ENCODE data around the gene C10orf120. TPM values are rescaled to one million over a fixed set of nuclear protein-coding genes. Genes with fewer than 3 reads are reported as not detected.

The C10orf120 gene
- total and polyA plus RNA-seq, 4 donors: not detected

- no peaks in the 10 kb centered on the region for H3K27me3 ChIP-seq (ENCODE audit: control insufficient read depth in 1 of 2, insufficient read depth in 2 of 2, low read length in 1 of 2)
- 84 to 89% methylated on average over 9 of the region's 9 CpGs for WGBS, 2 donors
- no peaks in the 10 kb centered on the region for H3K4me1 ChIP-seq (ENCODE audit: control insufficient read depth in 1 of 2, insufficient read depth in 2 of 2, low read length in 2 of 2)
- no peaks in the 10 kb centered on the region for H3K36me3 ChIP-seq (ENCODE audit: control insufficient read depth in 1 of 2, insufficient read depth in 2 of 2, low read length in 1 of 2)
- no peak overlapping the region for H3K27ac ChIP-seq (ENCODE audit: low read depth in 1 of 2, low read length in 2 of 2)
- intact Hi-C loops (cut with DNase I): no loop called here
- no peaks in the 10 kb centered on the region for H3K9me3 ChIP-seq (ENCODE audit: control insufficient read depth, low read length)
- DNase-seq (no peak), ATAC-seq (ENCODE audit: low FRiP score) (no peak)
- no peak overlapping the region for H3K4me3 ChIP-seq (ENCODE audit: low read length in 2 of 2)
These were observed 29.5 kb upstream of the C10orf120 start for GRCh38 chr10:122729126-122729525.

GRCh38 chr10:122727426-122727825 is 27.8 kb upstream of the C10orf120 start:
- DNase-seq (no peak), ATAC-seq (ENCODE audit: low FRiP score) (no peak)
- Histone ChIP-seq H3K27ac (ENCODE audit: low read depth in 1 of 2, low read length in 2 of 2) (no peak overlapping the region), H3K27me3 (ENCODE audit: control insufficient read depth in 1 of 2, insufficient read depth in 2 of 2, low read length in 1 of 2) (no peaks in the 10 kb centered on the region), H3K4me3 (ENCODE audit: low read length in 2 of 2) (no peak overlapping the region), H3K36me3 (ENCODE audit: control insufficient read depth in 1 of 2, insufficient read depth in 2 of 2, low read length in 1 of 2) (no peaks in the 10 kb centered on the region), H3K9me3 (ENCODE audit: control insufficient read depth, low read length) (no peaks in the 10 kb centered on the region), H3K4me1 (ENCODE audit: control insufficient read depth in 1 of 2, insufficient read depth in 2 of 2, low read length in 2 of 2) (no peaks in the 10 kb centered on the region)
- intact Hi-C loops (cut with DNase I): no loop called here
- 69 to 72% methylated on average over 5 of the region's 5 CpGs for WGBS, 2 donors

GRCh38 chr10:122725768-122726167 is 26.1 kb upstream of the C10orf120 start:
- intact Hi-C loops (cut with DNase I): no loop called here
- ATAC-seq (ENCODE audit: low FRiP score): no peak

GRCh38 chr10:122725006-122725405 is 25.4 kb upstream of the C10orf120 start:
- ATAC-seq (ENCODE audit: low FRiP score) (no peak), DNase-seq (no peak)
- Histone ChIP-seq H3K27ac (ENCODE audit: low read depth in 1 of 2, low read length in 2 of 2) (no peak overlapping the region), H3K4me3 (ENCODE audit: low read length in 2 of 2) (no peak overlapping the region), H3K36me3 (ENCODE audit: control insufficient read depth in 1 of 2, insufficient read depth in 2 of 2, low read length in 1 of 2) (no peaks in the 10 kb centered on the region), H3K4me1 (ENCODE audit: control insufficient read depth in 1 of 2, insufficient read depth in 2 of 2, low read length in 2 of 2) (no peaks in the 10 kb centered on the region), H3K27me3 (ENCODE audit: control insufficient read depth in 1 of 2, insufficient read depth in 2 of 2, low read length in 1 of 2) (no peaks in the 10 kb centered on the region), H3K9me3 (ENCODE audit: control insufficient read depth, low read length) (no peaks in the 10 kb centered on the region)
- WGBS, 2 donors: 93 to 100% methylated on average over 1 of the region's 1 CpG
- intact Hi-C loops (cut with DNase I): no loop called here

More at GRCh38 chr10:122725768-122726167, 26.1 kb upstream of the C10orf120 start:
- no peaks in the 10 kb centered on the region for H3K36me3 ChIP-seq (ENCODE audit: control insufficient read depth in 1 of 2, insufficient read depth in 2 of 2, low read length in 1 of 2)
- H3K4me1 ChIP-seq (ENCODE audit: control insufficient read depth in 1 of 2, insufficient read depth in 2 of 2, low read length in 2 of 2): no peaks in the 10 kb centered on the region
- H3K9me3 ChIP-seq (ENCODE audit: control insufficient read depth, low read length): no peaks in the 10 kb centered on the region
- H3K27ac ChIP-seq (ENCODE audit: low read depth in 1 of 2, low read length in 2 of 2): no peak overlapping the region
- H3K27me3 ChIP-seq (ENCODE audit: control insufficient read depth in 1 of 2, insufficient read depth in 2 of 2, low read length in 1 of 2): no peaks in the 10 kb centered on the region
- H3K4me3 ChIP-seq (ENCODE audit: low read length in 2 of 2): no peak overlapping the region
- 72 to 81% methylated on average over 5 of the region's 5 CpGs for WGBS, 2 donors
- no peak for DNase-seq

- no peaks in the 10 kb centered on the region for H3K36me3 ChIP-seq (ENCODE audit: control insufficient read depth in 1 of 2, insufficient read depth in 2 of 2, low read length in 1 of 2)
- H3K4me1 ChIP-seq (ENCODE audit: control insufficient read depth in 1 of 2, insufficient read depth in 2 of 2, low read length in 2 of 2): no peaks in the 10 kb centered on the region
- ATAC-seq (ENCODE audit: low FRiP score) (no peak), DNase-seq (no peak)
- 85 to 91% methylated on average over 3 of the region's 3 CpGs for WGBS, 2 donors
- no peak overlapping the region for H3K4me3 ChIP-seq (ENCODE audit: low read length in 2 of 2)
- no peak overlapping the region for H3K27ac ChIP-seq (ENCODE audit: low read depth in 1 of 2, low read length in 2 of 2)
- intact Hi-C loops (cut with DNase I): no loop called here
- H3K9me3 ChIP-seq (ENCODE audit: control insufficient read depth, low read length): no peaks in the 10 kb centered on the region
- H3K27me3 ChIP-seq (ENCODE audit: control insufficient read depth in 1 of 2, insufficient read depth in 2 of 2, low read length in 1 of 2): no peaks in the 10 kb centered on the region
These were observed 21.5 kb upstream of the C10orf120 start for GRCh38 chr10:122721111-122721510.

- Histone ChIP-seq H3K27ac (ENCODE audit: low read depth in 1 of 2, low read length in 2 of 2) (no peak overlapping the region), H3K36me3 (ENCODE audit: control insufficient read depth in 1 of 2, insufficient read depth in 2 of 2, low read length in 1 of 2) (no peaks in the 10 kb centered on the region), H3K9me3 (ENCODE audit: control insufficient read depth, low read length) (no peaks in the 10 kb centered on the region), H3K4me1 (ENCODE audit: control insufficient read depth in 1 of 2, insufficient read depth in 2 of 2, low read length in 2 of 2) (no peaks in the 10 kb centered on the region), H3K27me3 (ENCODE audit: control insufficient read depth in 1 of 2, insufficient read depth in 2 of 2, low read length in 1 of 2) (no peaks in the 10 kb centered on the region), H3K4me3 (ENCODE audit: low read length in 2 of 2) (no peak overlapping the region)
- 77 to 82% methylated on average over 2 of the region's 2 CpGs for WGBS, 2 donors
- ATAC-seq (ENCODE audit: low FRiP score) (no peak), DNase-seq (no peak)
- intact Hi-C loops (cut with DNase I): no loop called here
These were observed 16.4 kb upstream of the C10orf120 start for GRCh38 chr10:122716025-122716424.

GRCh38 chr10:122715576-122715975 is 15.9 kb upstream of the C10orf120 start:
- DNase-seq (no peak), ATAC-seq (ENCODE audit: low FRiP score) (no peak)
- no peak overlapping the region for H3K4me3 ChIP-seq (ENCODE audit: low read length in 2 of 2)
- no peaks in the 10 kb centered on the region for H3K27me3 ChIP-seq (ENCODE audit: control insufficient read depth in 1 of 2, insufficient read depth in 2 of 2, low read length in 1 of 2)
- intact Hi-C loops (cut with DNase I): no loop called here
- H3K36me3 ChIP-seq (ENCODE audit: control insufficient read depth in 1 of 2, insufficient read depth in 2 of 2, low read length in 1 of 2): no peaks in the 10 kb centered on the region
- H3K4me1 ChIP-seq (ENCODE audit: control insufficient read depth in 1 of 2, insufficient read depth in 2 of 2, low read length in 2 of 2): no peaks in the 10 kb centered on the region
- 70 to 71% methylated on average over 9 of the region's 9 CpGs for WGBS, 2 donors
- no peaks in the 10 kb centered on the region for H3K9me3 ChIP-seq (ENCODE audit: control insufficient read depth, low read length)
- no peak overlapping the region for H3K27ac ChIP-seq (ENCODE audit: low read depth in 1 of 2, low read length in 2 of 2)

- intact Hi-C loops (cut with DNase I): no loop called here
- H3K36me3 ChIP-seq (ENCODE audit: control insufficient read depth in 1 of 2, insufficient read depth in 2 of 2, low read length in 1 of 2): no peaks in the 10 kb centered on the region
- no peaks in the 10 kb centered on the region for H3K4me1 ChIP-seq (ENCODE audit: control insufficient read depth in 1 of 2, insufficient read depth in 2 of 2, low read length in 2 of 2)
- H3K4me3 ChIP-seq (ENCODE audit: low read length in 2 of 2): no peak overlapping the region
- DNase-seq (no peak), ATAC-seq (ENCODE audit: low FRiP score) (no peak)
- H3K27ac ChIP-seq (ENCODE audit: low read depth in 1 of 2, low read length in 2 of 2): no peak overlapping the region
- no peaks in the 10 kb centered on the region for H3K27me3 ChIP-seq (ENCODE audit: control insufficient read depth in 1 of 2, insufficient read depth in 2 of 2, low read length in 1 of 2)
- no peaks in the 10 kb centered on the region for H3K9me3 ChIP-seq (ENCODE audit: control insufficient read depth, low read length)
- 44% methylated on average over 7 of the region's 7 CpGs for WGBS, 2 donors
These were observed 13.6 kb upstream of the C10orf120 start for GRCh38 chr10:122713091-122713885.

GRCh38 chr10:122710576-122710975 is 10.9 kb upstream of the C10orf120 start:
- ATAC-seq (ENCODE audit: low FRiP score) (no peak), DNase-seq (no peak)
- WGBS, 2 donors: 41 to 42% methylated on average over 1 of the region's 1 CpG
- no peaks in the 10 kb centered on the region for H3K27me3 ChIP-seq (ENCODE audit: control insufficient read depth in 1 of 2, insufficient read depth in 2 of 2, low read length in 1 of 2)
- no peaks in the 10 kb centered on the region for H3K4me1 ChIP-seq (ENCODE audit: control insufficient read depth in 1 of 2, insufficient read depth in 2 of 2, low read length in 2 of 2)
- H3K36me3 ChIP-seq (ENCODE audit: control insufficient read depth in 1 of 2, insufficient read depth in 2 of 2, low read length in 1 of 2): no peaks in the 10 kb centered on the region
- intact Hi-C loops (cut with DNase I): no loop called here
- no peak overlapping the region for H3K4me3 ChIP-seq (ENCODE audit: low read length in 2 of 2)
- no peak overlapping the region for H3K27ac ChIP-seq (ENCODE audit: low read depth in 1 of 2, low read length in 2 of 2)
- H3K9me3 ChIP-seq (ENCODE audit: control insufficient read depth, low read length): no peaks in the 10 kb centered on the region

Measured in aorta (tissue), 5 donors.